ENCODE measurements around the gene GP9.

GP9 gene

DNA sequence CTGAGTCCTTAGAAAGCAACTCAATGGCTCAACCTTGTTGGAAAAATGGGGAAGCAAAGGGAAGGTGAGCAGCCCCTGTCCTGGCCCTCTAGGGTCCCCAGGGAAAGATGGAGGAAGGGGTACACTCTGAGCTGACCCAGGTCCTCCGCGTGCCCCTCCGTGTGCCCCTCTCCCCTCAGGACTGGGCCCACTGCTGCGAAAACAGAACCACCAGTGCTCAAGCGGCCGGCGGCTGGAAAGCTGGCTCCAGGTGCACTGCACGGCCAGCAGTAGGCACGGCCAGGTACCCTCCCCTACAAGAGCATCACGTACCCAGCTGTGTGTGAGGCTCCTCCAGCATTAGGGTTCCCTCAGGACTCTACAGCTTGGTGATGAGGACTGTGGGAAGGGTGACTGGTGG is 34.7 kb downstream of the GP9 start:
- H3K4me1 ChIP-seq (ENCODE audit: control extremely low read depth in 1 of 4, control insufficient read depth in 4 of 4, insufficient read depth in 4 of 4, low read length in 3 of 4): no peaks in the 10 kb centered on the region
- CTCF ChIA-PET: interaction anchor here (0.9 to 1.9 kb wide), 4 partner anchors 9 to 125 kb away, joined by 3 to 5 read pairs (median 4); no protein-coding TSS in a partner anchor
- POLR2A ChIA-PET: no interaction called here
- no peaks in the 10 kb centered on the region for H3K27me3 ChIP-seq (replicated peaks in 2 of 5; ENCODE audit: control insufficient read depth in 4 of 5, insufficient read depth in 5 of 5, low read length in 4 of 5)
- no peak overlapping the region for H3K4me3 ChIP-seq (ENCODE audit: control insufficient read depth in 1 of 7, extremely low read depth in 1 of 7, insufficient read depth in 4 of 7, low read depth in 2 of 7, low read length in 6 of 7)
- H3K27ac ChIP-seq (ENCODE audit: insufficient read depth in 1 of 2, low read depth in 1 of 2, low read length in 2 of 2, poor library complexity in 1 of 2, severe bottlenecking in 2 of 2): no peak overlapping the region
- peaks cover 4 to 29% (median 12%) of the 10 kb centered on the region in 4 experiments for H3K36me3 ChIP-seq (ENCODE audit: control insufficient read depth in 4 of 4, insufficient read depth in 4 of 4, low read length in 3 of 4)
- peaks cover 0 to 4% (median 3%) of the 10 kb centered on the region in 5 experiments for H3K9me3 ChIP-seq (ENCODE audit: control extremely low read depth in 1 of 5, control insufficient read depth in 4 of 5, insufficient read depth in 2 of 5, low read depth in 1 of 5, low read length in 4 of 5)
- 97% methylated on average over 9 of the region's 10 CpGs for WGBS (ENCODE audit: insufficient coverage)
- DNase-seq: no peak

DNA sequence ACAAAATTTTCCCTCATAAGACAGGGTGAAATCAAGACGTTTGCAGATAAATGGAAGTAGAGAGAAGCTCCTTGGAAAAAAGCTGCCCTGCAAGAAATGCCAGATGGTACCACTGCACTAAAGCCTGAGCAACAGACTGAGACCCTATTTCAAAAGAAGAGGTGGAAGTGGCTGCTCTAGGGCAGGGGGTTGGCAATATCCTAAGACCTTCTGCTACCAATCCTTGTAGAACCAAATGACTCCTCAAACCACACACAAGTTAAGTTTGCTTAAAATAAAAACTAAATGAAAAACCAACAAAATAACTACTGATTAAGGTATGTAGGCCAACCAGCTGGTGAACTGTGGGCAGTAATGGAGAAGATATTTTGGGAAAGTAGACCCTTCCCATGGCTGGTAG is 39.7 kb downstream of the GP9 start:
- CTCF ChIA-PET: interaction anchor here (1.1 to 3.5 kb wide), 4 partner anchors 9 to 130 kb away, joined by 3 to 10 read pairs (median 6); no protein-coding TSS in a partner anchor
- Histone ChIP-seq H3K36me3 (ENCODE audit: control insufficient read depth in 4 of 4, insufficient read depth in 4 of 4, low read length in 3 of 4) (peaks cover 2 to 10% (median 6%) of the 10 kb centered on the region in 4 experiments), H3K4me3 (ENCODE audit: control insufficient read depth in 1 of 7, extremely low read depth in 1 of 7, insufficient read depth in 4 of 7, low read depth in 2 of 7, low read length in 6 of 7) (no peak overlapping the region), H3K4me1 (ENCODE audit: control extremely low read depth in 1 of 4, control insufficient read depth in 4 of 4, insufficient read depth in 4 of 4, low read length in 3 of 4) (no peaks in the 10 kb centered on the region), H3K27ac (ENCODE audit: insufficient read depth in 1 of 2, low read depth in 1 of 2, low read length in 2 of 2, poor library complexity in 1 of 2, severe bottlenecking in 2 of 2) (no peak overlapping the region), H3K9me3 (ENCODE audit: control extremely low read depth in 1 of 5, control insufficient read depth in 4 of 5, insufficient read depth in 2 of 5, low read depth in 1 of 5, low read length in 4 of 5) (peaks cover 0 to 4% (median 3%) of the 10 kb centered on the region in 5 experiments), H3K27me3 (replicated peaks in 2 of 5; ENCODE audit: control insufficient read depth in 4 of 5, insufficient read depth in 5 of 5, low read length in 4 of 5) (no peaks in the 10 kb centered on the region)
- 100% methylated on average over 1 of the region's 1 CpG for WGBS (ENCODE audit: insufficient coverage)
- POLR2A ChIA-PET: interaction anchor here (0.6 to 0.7 kb wide), 3 partner anchors 13 to 112 kb away, joined by 3 read pairs; no protein-coding TSS in a partner anchor
- DNase-seq: no peak

DNA sequence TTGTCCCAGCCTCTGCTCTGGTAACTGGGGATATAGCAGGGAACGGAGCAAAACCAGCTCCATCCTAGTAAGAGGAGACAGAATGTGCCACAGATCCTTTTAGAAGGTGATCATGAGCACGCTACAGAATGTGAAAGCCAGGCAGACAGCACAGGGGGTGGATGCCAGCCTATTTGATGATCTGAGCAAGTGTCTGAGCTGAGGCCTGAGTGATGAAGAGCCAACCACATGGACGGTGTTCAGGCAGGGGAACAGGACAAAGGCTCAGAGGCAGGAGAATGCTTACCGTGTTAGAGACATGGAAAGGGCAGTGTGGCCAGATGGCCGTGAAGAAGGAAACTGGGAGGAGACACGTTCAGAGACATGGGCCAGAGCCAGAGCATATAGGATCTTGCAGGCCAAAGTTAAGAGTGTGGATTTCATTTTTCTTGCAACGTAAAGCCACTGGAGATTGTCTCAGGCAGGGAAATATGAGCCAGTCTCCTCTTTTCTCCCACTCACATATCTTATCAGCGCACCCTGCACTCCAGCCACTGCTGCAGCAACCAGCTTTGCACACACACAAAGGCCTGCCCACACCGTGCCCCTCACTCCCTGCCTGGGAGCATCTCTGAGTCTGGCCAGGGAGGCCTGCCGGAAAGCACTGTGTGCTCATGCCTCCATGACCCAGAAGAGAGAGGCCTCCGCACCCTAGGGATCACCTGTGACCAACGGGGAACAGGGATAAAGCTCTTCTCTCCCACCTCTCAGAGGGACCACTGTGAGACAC is 41.0 kb downstream of the GP9 start:
- WGBS (ENCODE audit: insufficient coverage): 98% methylated on average over 8 of the region's 12 CpGs
- no peak overlapping the region for H3K27ac ChIP-seq (ENCODE audit: insufficient read depth in 1 of 2, low read depth in 1 of 2, low read length in 2 of 2, poor library complexity in 1 of 2, severe bottlenecking in 2 of 2)
- DNase-seq: no peak
- H3K9me3 ChIP-seq (ENCODE audit: control extremely low read depth in 1 of 5, control insufficient read depth in 4 of 5, insufficient read depth in 2 of 5, low read depth in 1 of 5, low read length in 4 of 5): peaks cover 0 to 4% (median 3%) of the 10 kb centered on the region in 5 experiments
- no peak overlapping the region for H3K4me3 ChIP-seq (ENCODE audit: control insufficient read depth in 1 of 7, extremely low read depth in 1 of 7, insufficient read depth in 4 of 7, low read depth in 2 of 7, low read length in 6 of 7)
- H3K27me3 ChIP-seq (replicated peaks in 2 of 5; ENCODE audit: control insufficient read depth in 4 of 5, insufficient read depth in 5 of 5, low read length in 4 of 5): no peaks in the 10 kb centered on the region
- ChIA-PET POLR2A (no interaction called here), CTCF (interaction anchor here (0.8 to 3.5 kb wide), 7 partner anchors 7 to 145 kb away, joined by 3 to 10 read pairs (median 5); no protein-coding TSS in a partner anchor)
- no peaks in the 10 kb centered on the region for H3K4me1 ChIP-seq (ENCODE audit: control extremely low read depth in 1 of 4, control insufficient read depth in 4 of 4, insufficient read depth in 4 of 4, low read length in 3 of 4)
- H3K36me3 ChIP-seq (ENCODE audit: control insufficient read depth in 4 of 4, insufficient read depth in 4 of 4, low read length in 3 of 4): peaks cover under 1 to 10% (median 3%) of the 10 kb centered on the region in 4 experiments

DNA sequence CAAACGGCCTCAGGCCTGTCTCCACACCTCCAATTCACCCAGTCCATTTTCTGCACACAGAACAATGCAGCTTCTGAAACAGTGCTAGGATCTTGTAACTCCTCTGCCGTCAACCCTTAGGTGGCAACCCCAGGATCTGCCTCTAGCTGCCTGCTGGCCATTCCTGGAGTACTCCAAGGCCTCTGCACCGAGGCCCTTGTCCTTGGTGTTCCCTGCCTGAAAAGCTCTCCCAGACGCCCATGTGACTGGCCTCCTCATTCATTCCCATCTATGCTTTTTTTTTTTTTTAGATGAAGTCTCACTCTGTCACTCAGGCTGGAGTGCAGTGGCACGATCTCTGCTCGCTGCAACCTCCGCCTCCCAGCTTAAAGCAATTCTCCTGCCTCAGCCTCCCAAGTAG is 42.7 kb downstream of the GP9 start:
- POLR2A ChIA-PET: interaction anchor here (0.7 kb wide), 1 partner anchor 70 kb away, joined by 6 read pairs; no protein-coding TSS in a partner anchor
- no peaks in the 10 kb centered on the region for H3K27me3 ChIP-seq (replicated peaks in 2 of 5; ENCODE audit: control insufficient read depth in 4 of 5, insufficient read depth in 5 of 5, low read length in 4 of 5)
- H3K4me3 ChIP-seq (ENCODE audit: control insufficient read depth in 1 of 7, extremely low read depth in 1 of 7, insufficient read depth in 4 of 7, low read depth in 2 of 7, low read length in 6 of 7): no peak overlapping the region
- no peak for DNase-seq
- H3K4me1 ChIP-seq (ENCODE audit: control extremely low read depth in 1 of 4, control insufficient read depth in 4 of 4, insufficient read depth in 4 of 4, low read length in 3 of 4): no peaks in the 10 kb centered on the region
- no peak overlapping the region for H3K27ac ChIP-seq (ENCODE audit: insufficient read depth in 1 of 2, low read depth in 1 of 2, low read length in 2 of 2, poor library complexity in 1 of 2, severe bottlenecking in 2 of 2)
- peaks cover 0 to 13% (median 10%) of the 10 kb centered on the region in 4 experiments for H3K36me3 ChIP-seq (ENCODE audit: control insufficient read depth in 4 of 4, insufficient read depth in 4 of 4, low read length in 3 of 4)
- peaks cover 0 to under 1% (median 0%) of the 10 kb centered on the region in 5 experiments for H3K9me3 ChIP-seq (ENCODE audit: control extremely low read depth in 1 of 5, control insufficient read depth in 4 of 5, insufficient read depth in 2 of 5, low read depth in 1 of 5, low read length in 4 of 5)
- 95% methylated on average over 3 of the region's 7 CpGs for WGBS (ENCODE audit: insufficient coverage)
- CTCF ChIA-PET: interaction anchor here (1.3 to 3.5 kb wide), 4 partner anchors 15 to 50 kb away, joined by 4 to 10 read pairs (median 8); no protein-coding TSS in a partner anchor

DNA sequence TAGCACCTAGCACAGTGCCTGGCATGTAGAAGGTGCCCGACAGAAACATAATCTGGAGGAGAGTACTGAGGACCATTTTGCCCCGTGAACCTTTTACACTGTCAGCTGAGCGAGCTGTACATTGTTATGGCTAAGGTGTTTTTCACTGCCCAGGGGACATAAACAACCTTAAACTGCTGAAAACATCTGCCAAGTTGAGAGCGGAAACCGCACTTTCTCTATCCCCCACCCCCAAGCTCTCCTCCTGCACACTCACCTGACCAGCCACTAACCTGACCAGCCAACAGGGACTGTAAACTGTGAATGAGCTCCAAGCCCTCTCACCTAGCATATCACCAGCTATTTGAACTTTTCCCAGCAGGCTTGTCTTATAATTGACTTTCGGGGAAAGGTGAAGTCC is 43.5 kb downstream of the GP9 start:
- H3K36me3 ChIP-seq (ENCODE audit: control insufficient read depth in 4 of 4, insufficient read depth in 4 of 4, low read length in 3 of 4): peaks cover 0 to 18% (median 10%) of the 10 kb centered on the region in 4 experiments
- no peak overlapping the region for H3K27ac ChIP-seq (ENCODE audit: insufficient read depth in 1 of 2, low read depth in 1 of 2, low read length in 2 of 2, poor library complexity in 1 of 2, severe bottlenecking in 2 of 2)
- no peaks in the 10 kb centered on the region for H3K27me3 ChIP-seq (replicated peaks in 2 of 5; ENCODE audit: control insufficient read depth in 4 of 5, insufficient read depth in 5 of 5, low read length in 4 of 5)
- WGBS (ENCODE audit: insufficient coverage): 95% methylated on average over 4 of the region's 6 CpGs
- CTCF ChIA-PET: interaction anchor here (0.5 to 1.3 kb wide), 3 partner anchors 9 to 19 kb away, joined by 3 to 4 read pairs (median 4); no protein-coding TSS in a partner anchor
- no peaks in the 10 kb centered on the region for H3K9me3 ChIP-seq (ENCODE audit: control extremely low read depth in 1 of 5, control insufficient read depth in 4 of 5, insufficient read depth in 2 of 5, low read depth in 1 of 5, low read length in 4 of 5)
- no peak overlapping the region for H3K4me3 ChIP-seq (ENCODE audit: control insufficient read depth in 1 of 7, extremely low read depth in 1 of 7, insufficient read depth in 4 of 7, low read depth in 2 of 7, low read length in 6 of 7)
- no peak for DNase-seq
- POLR2A ChIA-PET: no interaction called here
- no peaks in the 10 kb centered on the region for H3K4me1 ChIP-seq (ENCODE audit: control extremely low read depth in 1 of 4, control insufficient read depth in 4 of 4, insufficient read depth in 4 of 4, low read length in 3 of 4)

DNA sequence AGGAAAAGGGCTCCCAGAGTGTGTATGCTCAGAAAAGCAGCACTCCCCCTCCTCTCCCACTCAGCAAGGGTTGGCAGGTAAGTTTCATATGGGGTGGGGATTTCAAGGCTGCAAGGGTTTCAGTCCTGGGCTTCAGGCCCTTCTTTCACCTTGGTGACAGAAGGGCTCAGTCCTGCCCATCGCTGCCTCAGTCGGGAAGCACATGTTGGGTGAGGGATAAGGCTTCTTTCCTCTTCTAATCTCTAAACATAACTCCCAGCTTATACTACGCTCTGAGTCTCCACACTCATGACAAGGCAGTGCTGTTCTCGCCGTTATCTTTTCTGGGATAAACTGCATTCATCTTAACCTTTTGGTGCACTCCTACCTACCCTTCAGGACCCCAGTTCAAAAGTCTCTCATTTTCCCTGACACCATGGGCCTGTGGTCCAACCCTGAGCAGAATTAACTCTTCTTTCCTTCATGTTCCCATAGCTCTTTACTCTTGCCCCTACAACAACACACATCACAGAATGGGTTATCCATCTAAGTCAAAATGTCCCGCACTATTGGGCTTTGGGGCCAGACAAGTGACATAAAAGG is 44.0 kb downstream of the GP9 start:
- Histone ChIP-seq H3K4me3 (ENCODE audit: control insufficient read depth in 1 of 7, extremely low read depth in 1 of 7, insufficient read depth in 4 of 7, low read depth in 2 of 7, low read length in 6 of 7) (no peak overlapping the region), H3K4me1 (ENCODE audit: control extremely low read depth in 1 of 4, control insufficient read depth in 4 of 4, insufficient read depth in 4 of 4, low read length in 3 of 4) (no peaks in the 10 kb centered on the region), H3K36me3 (ENCODE audit: control insufficient read depth in 4 of 4, insufficient read depth in 4 of 4, low read length in 3 of 4) (peaks cover 0 to 18% (median 10%) of the 10 kb centered on the region in 4 experiments), H3K27me3 (replicated peaks in 2 of 5; ENCODE audit: control insufficient read depth in 4 of 5, insufficient read depth in 5 of 5, low read length in 4 of 5) (no peaks in the 10 kb centered on the region), H3K9me3 (ENCODE audit: control extremely low read depth in 1 of 5, control insufficient read depth in 4 of 5, insufficient read depth in 2 of 5, low read depth in 1 of 5, low read length in 4 of 5) (no peaks in the 10 kb centered on the region), H3K27ac (ENCODE audit: insufficient read depth in 1 of 2, low read depth in 1 of 2, low read length in 2 of 2, poor library complexity in 1 of 2, severe bottlenecking in 2 of 2) (no peak overlapping the region)
- whole genome bisulfite sequencing (ENCODE audit: insufficient coverage): 98% methylated on average over 4 of the region's 6 CpGs
- ChIA-PET CTCF (interaction anchor here (0.5 to 1.3 kb wide), 3 partner anchors 9 to 19 kb away, joined by 3 to 4 read pairs (median 4); no protein-coding TSS in a partner anchor), POLR2A (no interaction called here)
- no peak for DNase-seq
